Measurements from ENCODE around the gene BORCS5. TPM values are rescaled to one million over a fixed set of nuclear protein-coding genes. Genes with fewer than 3 reads are reported as not detected.

The BORCS5 gene
- total and polyA plus RNA-seq, 8 donors, result 7.7 to 13.5 (median 9.1) TPM

- H3K36me3 ChIP-seq, result no peaks in the 10 kb centered on the region
- H3K27me3 ChIP-seq, result no peaks in the 10 kb centered on the region
- intact Hi-C loops (cut with DNase I), result no loop called here
- H3K27ac ChIP-seq, result no peak overlapping the region
- ATAC-seq (no peak), DNase-seq (no peak)
- no peaks in the 10 kb centered on the region for H3K9me3 ChIP-seq
- no peak for TF ChIP-seq CTCF (IDR thresholded peaks at IDR 0.05)
- no peak overlapping the region for H3K4me3 ChIP-seq
- peaks cover 13 to 41% of the 10 kb centered on the region in 2 donors for H3K4me1 ChIP-seq
Observed at GRCh38 chr12:12353807-12354206, 3.1 kb upstream of the BORCS5 start.

GRCh38 chr12:12356467-12356895 lies 397 bp upstream of the BORCS5 start:
- H3K27ac ChIP-seq, result peak overlapping the region; percentile 94 to 100
- H3K4me1 ChIP-seq, result peaks cover 13 to 31% of the 10 kb centered on the region in 2 donors
- no peaks in the 10 kb centered on the region for H3K27me3 ChIP-seq
- H3K9me3 ChIP-seq, result no peaks in the 10 kb centered on the region
- TF ChIP-seq CTCF (IDR thresholded peaks at IDR 0.05), result no peak
- peak overlapping the region; percentile 69 to 89 for H3K4me3 ChIP-seq
- no peaks in the 10 kb centered on the region for H3K36me3 ChIP-seq
- no peak for ATAC-seq
- intact Hi-C loops (cut with DNase I), result no loop called here
- no peak for DNase-seq

- H3K9me3 ChIP-seq, result no peaks in the 10 kb centered on the region
- ATAC-seq (no peak), DNase-seq (peak in 2 of 4 donors; percentile 53 to 58)
- H3K27ac ChIP-seq, result peak overlapping the region; percentile 94 to 100
- H3K27me3 ChIP-seq, result no peaks in the 10 kb centered on the region
- H3K36me3 ChIP-seq, result no peaks in the 10 kb centered on the region
- intact Hi-C loops (cut with DNase I), result no loop called here
- TF ChIP-seq CTCF (IDR thresholded peaks at IDR 0.05), result no peak
- peaks cover 13 to 31% of the 10 kb centered on the region in 2 donors for H3K4me1 ChIP-seq
- peak overlapping the region; percentile 69 to 89 for H3K4me3 ChIP-seq
Observed at GRCh38 chr12:12357719-12358461, 1.0 kb downstream of the BORCS5 start.

GRCh38 chr12:12358528-12358927 lies 1.6 kb downstream of the BORCS5 start:
- Histone ChIP-seq H3K4me1 (peaks cover 13 to 31% of the 10 kb centered on the region in 2 donors), H3K27me3 (no peaks in the 10 kb centered on the region), H3K27ac (peak overlapping the region; percentile 94 to 100), H3K4me3 (peak overlapping the region in 1 of 2 donors; percentile 89), H3K9me3 (no peaks in the 10 kb centered on the region), H3K36me3 (no peaks in the 10 kb centered on the region)
- no peak for TF ChIP-seq CTCF (IDR thresholded peaks at IDR 0.05)
- DNase-seq (no peak), ATAC-seq (no peak)
- intact Hi-C loops (cut with DNase I), result no loop called here

- H3K36me3 ChIP-seq, result no peaks in the 10 kb centered on the region
- no peak overlapping the region for H3K4me3 ChIP-seq
- H3K27me3 ChIP-seq, result no peaks in the 10 kb centered on the region
- intact Hi-C loops (cut with DNase I), result no loop called here
- ATAC-seq (no peak), DNase-seq (no peak)
- no peak for TF ChIP-seq CTCF (IDR thresholded peaks at IDR 0.05)
- H3K4me1 ChIP-seq, result peaks cover 0 to 15% of the 10 kb centered on the region in 2 donors
- H3K9me3 ChIP-seq, result no peaks in the 10 kb centered on the region
- H3K27ac ChIP-seq, result no peak overlapping the region
Observed at GRCh38 chr12:12364787-12365445, 8.0 kb downstream of the BORCS5 start.
